Tibial artery (tissue), 4 donors: ENCODE results near the gene XPOT.

Source experiments
- DNase-seq, 2 donors: peaks; one replicate each; pipeline ENCODE4 v3.0.0-alpha.2; 2019
- H3K27ac ChIP-seq, 2 donors: fragments of 200-600 bp; sonication (generic) in 1 of 2; 1 replicate in 1 of 2; 2 replicates in 1 of 2; pipeline ENCODE4 v1.5.1; 2018 to 2019; ENCODE audit warnings: mild to moderate bottlenecking in 1 of 2
- H3K27me3 ChIP-seq, 2 donors: fragments of 200-600 bp; sonication (generic) in 1 of 2; one replicate each; pipeline versions ENCODE4 v1.5.1 to v1.6.0; 2016 to 2019
- H3K36me3 ChIP-seq, 3 donors: fragments of 200-600 bp; sonication (generic) in 2 of 3; one replicate each; pipeline ENCODE4 v1.5.1; 2016 to 2019; ENCODE audit warnings: mild to moderate bottlenecking in 2 of 3
- H3K4me1 ChIP-seq, 4 donors: fragments of 200-600 bp; sonication (generic) in 2 of 4; 1 replicate in 3 of 4; 2 replicates in 1 of 4; pipeline ENCODE4 v1.5.1; 2016 to 2019
- H3K4me3 ChIP-seq, 2 donors: fragments of 200-600 bp; sonication (generic) in 1 of 2; 1 replicate in 1 of 2; 2 replicates in 1 of 2; pipeline ENCODE4 v1.5.1; 2018 to 2019; ENCODE audit warnings: mild to moderate bottlenecking in 2 of 2
- H3K9me3 ChIP-seq, 3 donors: fragments of 200-600 bp; sonication (generic) in 1 of 3; one replicate each; pipeline ENCODE4 v1.5.1; 2016 to 2019
- CTCF ChIP-seq, 2 experiments: fragments of 200-600 bp in 1 of 2; fragments of 450-650 bp in 1 of 2; IDR thresholded peaks; one replicate each; pipeline ENCODE4 v1.5.1; 2017 to 2019; ENCODE audit warnings: antibody characterized with exemption in 2 of 2, mild to moderate bottlenecking in 1 of 2, moderate library complexity in 1 of 2
- intact Hi-C: fragments of 100-400 bp; cut with DNase I; formaldehyde crosslinking; loops from one replicate; pipeline ENCODE4 v1.15.0; 2023; ENCODE audit warnings: low total_unique reads

The XPOT gene

GRCh38 chr12:64473176-64473575, 69.0 kb downstream of the XPOT start:
- intact Hi-C loops, result no loop called here
- Histone ChIP-seq H3K4me1 (no peaks in the 10 kb centered on the region), H3K27me3 (no peaks in the 10 kb centered on the region), H3K9me3 (peaks cover 0 to 5% (median 0%) of the 10 kb centered on the region in 3 donors), H3K36me3 (peaks cover 40 to 81% (median 74%) of the 10 kb centered on the region in 3 donors), H3K4me3 (no peak overlapping the region), H3K27ac (no peak overlapping the region)
- no peak for DNase-seq
- no peak for TF ChIP-seq CTCF (IDR thresholded peaks at IDR 0.05)

GRCh38 chr12:64475518-64475917, 71.3 kb downstream of the XPOT start:
- H3K9me3 ChIP-seq, result peaks cover 0 to 5% (median 0%) of the 10 kb centered on the region in 3 donors
- intact Hi-C loops, result no loop called here
- no peak for TF ChIP-seq CTCF (IDR thresholded peaks at IDR 0.05)

GRCh38 chr12:64476844-64477243, 72.7 kb downstream of the XPOT start:
- Histone ChIP-seq H3K4me1 (no peaks in the 10 kb centered on the region), H3K27ac (no peak overlapping the region), H3K4me3 (no peak overlapping the region), H3K36me3 (peaks cover 35 to 54% (median 52%) of the 10 kb centered on the region in 3 donors), H3K27me3 (no peaks in the 10 kb centered on the region), H3K9me3 (peaks cover 0 to 5% (median 0%) of the 10 kb centered on the region in 3 donors)
- intact Hi-C loops, result no loop called here
- DNase-seq, result no peak
- TF ChIP-seq CTCF (IDR thresholded peaks at IDR 0.05), result no peak

More at GRCh38 chr12:64475518-64475917, 71.3 kb downstream of the XPOT start:
- DNase-seq, result no peak
- no peak overlapping the region for H3K4me3 ChIP-seq
- peaks cover 37 to 68% (median 55%) of the 10 kb centered on the region in 3 donors for H3K36me3 ChIP-seq
- H3K4me1 ChIP-seq, result no peaks in the 10 kb centered on the region
- no peak overlapping the region for H3K27ac ChIP-seq
- no peaks in the 10 kb centered on the region for H3K27me3 ChIP-seq

GRCh38 chr12:64478661-64479060, 74.5 kb downstream of the XPOT start:
- no peak for DNase-seq
- TF ChIP-seq CTCF (IDR thresholded peaks at IDR 0.05), result no peak
- Histone ChIP-seq H3K4me1 (no peaks in the 10 kb centered on the region), H3K27me3 (no peaks in the 10 kb centered on the region), H3K27ac (no peak overlapping the region), H3K36me3 (peaks cover 48 to 63% (median 54%) of the 10 kb centered on the region in 3 donors), H3K9me3 (peaks cover 0 to 5% (median 0%) of the 10 kb centered on the region in 3 donors), H3K4me3 (no peak overlapping the region)
- intact Hi-C loops, result no loop called here

- TF ChIP-seq CTCF (IDR thresholded peaks at IDR 0.05), result no peak
- Histone ChIP-seq H3K27ac (no peak overlapping the region), H3K4me1 (no peaks in the 10 kb centered on the region), H3K36me3 (peaks cover 53 to 59% (median 55%) of the 10 kb centered on the region in 3 donors), H3K4me3 (no peak overlapping the region), H3K9me3 (peaks cover 0 to 5% (median 0%) of the 10 kb centered on the region in 3 donors), H3K27me3 (no peaks in the 10 kb centered on the region)
- intact Hi-C loops, result no loop called here
- no peak for DNase-seq
Measured at GRCh38 chr12:64480148-64480547, 76.0 kb downstream of the XPOT start.

- intact Hi-C loops, result no loop called here
- TF ChIP-seq CTCF (IDR thresholded peaks at IDR 0.05), result no peak
Measured at GRCh38 chr12:64486657-64487056, 82.5 kb downstream of the XPOT start.

More at GRCh38 chr12:64486657-64487056, 82.5 kb downstream of the XPOT start:
- no peaks in the 10 kb centered on the region for H3K9me3 ChIP-seq
- H3K36me3 ChIP-seq, result peaks cover 70 to 75% (median 74%) of the 10 kb centered on the region in 3 donors
- no peak overlapping the region for H3K4me3 ChIP-seq
- H3K4me1 ChIP-seq, result peaks cover 0 to 5% (median 0%) of the 10 kb centered on the region in 4 donors
- H3K27ac ChIP-seq, result no peak overlapping the region
- DNase-seq, result no peak
- no peaks in the 10 kb centered on the region for H3K27me3 ChIP-seq
